ENCODE measurements around the gene F2.

F2 gene

GRCh38 chr11:46736146-46736545 lies 17.1 kb downstream of the F2 start:
- Histone ChIP-seq H3K18ac (ENCODE audit: low read length) (no peak overlapping the region), H3K9ac (ENCODE audit: low read length) (no peak overlapping the region), H3K79me2 (ENCODE audit: control insufficient read depth, insufficient read depth, low read length) (no peaks in the 10 kb centered on the region), H2BK5ac (ENCODE audit: low read length) (no peak overlapping the region), H3K27ac (ENCODE audit: low read depth, low read length) (no peak overlapping the region), H3K4me3 (ENCODE audit: low read length) (no peak overlapping the region), H2BK120ac (ENCODE audit: low read depth, low read length) (no peak overlapping the region), H3K23ac (ENCODE audit: low read length) (no peak overlapping the region), H4K5ac (ENCODE audit: low read length) (no peak overlapping the region), H3K27me3 (ENCODE audit: insufficient read depth, low read length, poor library complexity) (no peaks in the 10 kb centered on the region), H3K4me2 (ENCODE audit: low read length) (no peak overlapping the region), H2BK15ac (replicated peaks; ENCODE audit: low read depth) (no peak overlapping the region), H3K56ac (ENCODE audit: low read length) (no peak overlapping the region), H2AK5ac (ENCODE audit: low read length) (no peak overlapping the region), H3K4me1 (ENCODE audit: control insufficient read depth, low read depth, low read length) (no peaks in the 10 kb centered on the region), H3K4ac (ENCODE audit: low read depth, low read length) (no peak overlapping the region), H3K79me1 (ENCODE audit: low read length) (no peaks in the 10 kb centered on the region), H4K8ac (ENCODE audit: low read depth, low read length) (no peak overlapping the region), H3K36me3 (ENCODE audit: control insufficient read depth, insufficient read depth, low read length) (peaks cover 2% of the 10 kb centered on the region)
- DNase-seq = no peak
- no CpG with 5 or more reads among the region's 7 CpGs for WGBS (ENCODE audit: extremely low coverage, insufficient coverage, low lambda C conversion rate)

DNA sequence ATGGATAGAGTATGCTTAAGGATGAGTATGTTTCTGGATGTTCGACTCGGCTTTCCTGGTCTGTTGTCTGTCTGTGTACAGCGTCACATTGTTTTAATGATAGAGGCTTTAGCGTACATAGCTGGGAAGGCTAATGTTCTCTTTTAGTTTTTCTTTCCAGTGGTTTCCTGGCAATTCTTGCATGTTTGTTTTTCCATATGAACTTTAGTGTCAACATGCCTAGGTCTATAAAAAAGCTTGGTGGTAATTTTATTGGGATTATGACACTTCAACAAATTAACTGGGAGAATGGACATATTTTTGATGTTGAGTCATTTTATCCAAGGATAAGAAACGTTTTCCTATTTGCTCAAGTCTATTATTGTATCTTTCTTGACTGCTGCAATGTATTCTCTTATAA lies 17.6 kb downstream of the F2 start:
- Histone ChIP-seq H3K4me2 (ENCODE audit: low read length) (no peak overlapping the region), H3K79me2 (ENCODE audit: control insufficient read depth, insufficient read depth, low read length) (no peaks in the 10 kb centered on the region), H2BK5ac (ENCODE audit: low read length) (no peak overlapping the region), H4K5ac (ENCODE audit: low read length) (no peak overlapping the region), H2AK5ac (ENCODE audit: low read length) (no peak overlapping the region), H3K56ac (ENCODE audit: low read length) (no peak overlapping the region), H3K4me3 (ENCODE audit: low read length) (no peak overlapping the region), H4K8ac (ENCODE audit: low read depth, low read length) (no peak overlapping the region), H3K23ac (ENCODE audit: low read length) (no peak overlapping the region), H3K36me3 (ENCODE audit: control insufficient read depth, insufficient read depth, low read length) (peaks cover 3% of the 10 kb centered on the region), H3K27ac (ENCODE audit: low read depth, low read length) (no peak overlapping the region), H2BK120ac (ENCODE audit: low read depth, low read length) (no peak overlapping the region), H3K4me1 (ENCODE audit: control insufficient read depth, low read depth, low read length) (no peaks in the 10 kb centered on the region), H3K79me1 (ENCODE audit: low read length) (no peaks in the 10 kb centered on the region), H3K27me3 (ENCODE audit: insufficient read depth, low read length, poor library complexity) (no peaks in the 10 kb centered on the region), H2BK15ac (replicated peaks; ENCODE audit: low read depth) (no peak overlapping the region), H3K18ac (ENCODE audit: low read length) (no peak overlapping the region), H3K4ac (ENCODE audit: low read depth, low read length) (no peak overlapping the region), H3K9ac (ENCODE audit: low read length) (no peak overlapping the region)
- DNase-seq = no peak
- no CpG with 5 or more reads among the region's 5 CpGs for WGBS (ENCODE audit: extremely low coverage, insufficient coverage, low lambda C conversion rate)

GRCh38 chr11:46737699-46738098 lies 18.7 kb downstream of the F2 start:
- WGBS (ENCODE audit: extremely low coverage, insufficient coverage, low lambda C conversion rate) = no CpG with 5 or more reads among the region's 11 CpGs
- H3K4me2 ChIP-seq (ENCODE audit: low read length) = no peak overlapping the region

GRCh38 chr11:46738887-46739286 lies 19.9 kb downstream of the F2 start:
- no peak overlapping the region for H3K4me3 ChIP-seq (ENCODE audit: low read length)
- H3K56ac ChIP-seq (ENCODE audit: low read length) = no peak overlapping the region
- no peaks in the 10 kb centered on the region for H3K27me3 ChIP-seq (ENCODE audit: insufficient read depth, low read length, poor library complexity)
- H2BK15ac ChIP-seq (replicated peaks; ENCODE audit: low read depth) = no peak overlapping the region
- no peak overlapping the region for H2BK5ac ChIP-seq (ENCODE audit: low read length)
- no peak overlapping the region for H3K27ac ChIP-seq (ENCODE audit: low read depth, low read length)
- H3K36me3 ChIP-seq (ENCODE audit: control insufficient read depth, insufficient read depth, low read length) = peaks cover 14% of the 10 kb centered on the region
- H2AK5ac ChIP-seq (ENCODE audit: low read length) = no peak overlapping the region
- H4K8ac ChIP-seq (ENCODE audit: low read depth, low read length) = no peak overlapping the region
- no peak for DNase-seq
- H3K4me1 ChIP-seq (ENCODE audit: control insufficient read depth, low read depth, low read length) = no peaks in the 10 kb centered on the region
- H3K4ac ChIP-seq (ENCODE audit: low read depth, low read length) = no peak overlapping the region
- H2BK120ac ChIP-seq (ENCODE audit: low read depth, low read length) = no peak overlapping the region
- H3K23ac ChIP-seq (ENCODE audit: low read length) = no peak overlapping the region
- no peak overlapping the region for H4K5ac ChIP-seq (ENCODE audit: low read length)
- no peak overlapping the region for H3K18ac ChIP-seq (ENCODE audit: low read length)
- H3K79me1 ChIP-seq (ENCODE audit: low read length) = no peaks in the 10 kb centered on the region
- no peak overlapping the region for H3K4me2 ChIP-seq (ENCODE audit: low read length)
- no CpG with 5 or more reads among the region's 6 CpGs for WGBS (ENCODE audit: extremely low coverage, insufficient coverage, low lambda C conversion rate)
- H3K9ac ChIP-seq (ENCODE audit: low read length) = no peak overlapping the region
- no peaks in the 10 kb centered on the region for H3K79me2 ChIP-seq (ENCODE audit: control insufficient read depth, insufficient read depth, low read length)

More at GRCh38 chr11:46737699-46738098, 18.7 kb downstream of the F2 start:
- Histone ChIP-seq H3K9ac (ENCODE audit: low read length) (no peak overlapping the region), H3K79me2 (ENCODE audit: control insufficient read depth, insufficient read depth, low read length) (no peaks in the 10 kb centered on the region), H3K4me1 (ENCODE audit: control insufficient read depth, low read depth, low read length) (no peaks in the 10 kb centered on the region), H4K5ac (ENCODE audit: low read length) (no peak overlapping the region), H3K36me3 (ENCODE audit: control insufficient read depth, insufficient read depth, low read length) (peaks cover 8% of the 10 kb centered on the region), H2BK15ac (replicated peaks; ENCODE audit: low read depth) (no peak overlapping the region), H2AK5ac (ENCODE audit: low read length) (no peak overlapping the region), H2BK120ac (ENCODE audit: low read depth, low read length) (no peak overlapping the region), H2BK5ac (ENCODE audit: low read length) (no peak overlapping the region), H3K4me3 (ENCODE audit: low read length) (no peak overlapping the region), H3K27ac (ENCODE audit: low read depth, low read length) (no peak overlapping the region), H3K56ac (ENCODE audit: low read length) (no peak overlapping the region), H3K27me3 (ENCODE audit: insufficient read depth, low read length, poor library complexity) (no peaks in the 10 kb centered on the region), H4K8ac (ENCODE audit: low read depth, low read length) (no peak overlapping the region), H3K4ac (ENCODE audit: low read depth, low read length) (no peak overlapping the region), H3K18ac (ENCODE audit: low read length) (no peak overlapping the region), H3K79me1 (ENCODE audit: low read length) (no peaks in the 10 kb centered on the region), H3K23ac (ENCODE audit: low read length) (no peak overlapping the region)
- no peak for DNase-seq

DNA sequence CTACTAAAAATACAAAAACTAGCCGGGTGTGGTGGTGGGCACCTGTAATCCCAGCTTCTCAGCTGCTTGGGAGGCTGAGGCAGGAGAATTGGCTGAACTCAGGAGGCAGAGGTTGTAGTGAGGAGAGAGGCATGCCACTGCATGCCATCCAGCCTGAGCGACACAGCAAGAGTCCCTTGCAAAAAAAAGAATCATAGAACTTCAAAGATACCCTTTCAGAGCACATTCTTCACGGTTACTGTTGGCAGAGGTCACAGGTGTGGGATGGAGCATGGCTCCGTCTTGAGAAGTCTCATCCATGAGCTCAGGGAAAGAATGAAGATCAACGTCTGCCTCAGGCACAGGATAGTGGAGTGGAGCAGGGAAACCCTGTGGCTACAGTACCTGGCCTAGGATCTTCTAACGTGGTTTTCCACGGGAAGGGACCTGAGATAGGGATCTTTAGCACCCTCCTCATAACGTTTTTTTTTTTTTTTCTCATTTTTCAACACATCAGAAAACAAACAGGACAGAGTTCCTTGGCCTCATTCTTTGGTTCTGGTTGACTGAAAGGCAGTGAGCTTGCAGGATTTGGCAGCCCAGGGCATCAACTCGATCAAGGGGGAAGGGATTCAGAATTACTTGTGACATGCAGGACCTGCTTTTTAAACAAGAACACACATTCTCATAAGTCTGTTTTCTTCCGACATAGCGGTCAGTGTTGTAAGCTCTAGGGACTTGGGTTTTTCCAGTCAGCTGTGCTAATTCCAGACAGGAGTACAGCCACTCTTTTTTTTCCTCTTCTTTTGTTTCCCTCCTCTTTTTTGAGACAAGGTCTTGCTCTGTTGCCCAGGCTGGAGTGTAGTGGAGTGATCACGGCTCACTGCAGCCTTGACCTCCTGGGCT lies 22.8 kb downstream of the F2 start:
- H3K27ac ChIP-seq (ENCODE audit: low read depth, low read length) = no peak overlapping the region
- no peak overlapping the region for H4K5ac ChIP-seq (ENCODE audit: low read length)
- no peak for DNase-seq
- H3K56ac ChIP-seq (ENCODE audit: low read length) = no peak overlapping the region
- H3K4me2 ChIP-seq (ENCODE audit: low read length) = no peak overlapping the region
- no peak overlapping the region for H2BK5ac ChIP-seq (ENCODE audit: low read length)
- no peaks in the 10 kb centered on the region for H3K79me2 ChIP-seq (ENCODE audit: control insufficient read depth, insufficient read depth, low read length)
- H3K4me1 ChIP-seq (ENCODE audit: control insufficient read depth, low read depth, low read length) = no peaks in the 10 kb centered on the region
- no peak overlapping the region for H2BK120ac ChIP-seq (ENCODE audit: low read depth, low read length)
- WGBS (ENCODE audit: extremely low coverage, insufficient coverage, low lambda C conversion rate) = no CpG with 5 or more reads among the region's 12 CpGs
- H3K27me3 ChIP-seq (ENCODE audit: insufficient read depth, low read length, poor library complexity) = no peaks in the 10 kb centered on the region
- H3K23ac ChIP-seq (ENCODE audit: low read length) = no peak overlapping the region
- H3K4me3 ChIP-seq (ENCODE audit: low read length) = no peak overlapping the region
- peaks cover 22% of the 10 kb centered on the region for H3K36me3 ChIP-seq (ENCODE audit: control insufficient read depth, insufficient read depth, low read length)
- H3K79me1 ChIP-seq (ENCODE audit: low read length) = no peaks in the 10 kb centered on the region
- H4K8ac ChIP-seq (ENCODE audit: low read depth, low read length) = no peak overlapping the region
- H3K9ac ChIP-seq (ENCODE audit: low read length) = no peak overlapping the region
- H3K4ac ChIP-seq (ENCODE audit: low read depth, low read length) = no peak overlapping the region
- no peak overlapping the region for H3K18ac ChIP-seq (ENCODE audit: low read length)
- H2AK5ac ChIP-seq (ENCODE audit: low read length) = no peak overlapping the region
- no peak overlapping the region for H2BK15ac ChIP-seq (replicated peaks; ENCODE audit: low read depth)

DNA sequence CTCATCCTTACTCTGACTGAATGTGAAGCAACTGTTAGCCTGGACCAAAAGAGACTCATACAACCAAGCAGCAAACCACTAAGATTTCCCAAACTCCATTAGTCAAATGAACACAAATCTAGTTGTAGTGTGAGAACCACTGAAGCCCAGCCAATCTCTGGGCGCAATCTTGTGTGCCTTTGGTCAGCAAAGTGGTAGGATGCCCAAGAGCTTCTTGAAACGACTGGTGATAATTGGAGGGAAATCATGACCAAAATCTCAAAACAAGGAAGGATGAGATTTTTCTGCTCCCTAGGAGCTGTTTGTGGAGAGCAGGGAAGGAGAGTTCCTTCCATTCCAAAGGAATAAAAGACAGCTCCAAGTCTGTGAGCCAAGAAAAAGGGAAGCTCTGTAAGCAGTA lies 24.0 kb downstream of the F2 start:
- H2BK5ac ChIP-seq (ENCODE audit: low read length) = no peak overlapping the region
- no peak overlapping the region for H2AK5ac ChIP-seq (ENCODE audit: low read length)
- no peak for DNase-seq
- H3K18ac ChIP-seq (ENCODE audit: low read length) = no peak overlapping the region
- H3K4me1 ChIP-seq (ENCODE audit: control insufficient read depth, low read depth, low read length) = no peaks in the 10 kb centered on the region
- H3K4me3 ChIP-seq (ENCODE audit: low read length) = no peak overlapping the region
- no peaks in the 10 kb centered on the region for H3K79me1 ChIP-seq (ENCODE audit: low read length)
- H3K27ac ChIP-seq (ENCODE audit: low read depth, low read length) = no peak overlapping the region
- H3K56ac ChIP-seq (ENCODE audit: low read length) = no peak overlapping the region
- H4K5ac ChIP-seq (ENCODE audit: low read length) = no peak overlapping the region
- no peak overlapping the region for H2BK120ac ChIP-seq (ENCODE audit: low read depth, low read length)
- peaks cover 22% of the 10 kb centered on the region for H3K36me3 ChIP-seq (ENCODE audit: control insufficient read depth, insufficient read depth, low read length)
- no peaks in the 10 kb centered on the region for H3K27me3 ChIP-seq (ENCODE audit: insufficient read depth, low read length, poor library complexity)
- no peak overlapping the region for H3K4me2 ChIP-seq (ENCODE audit: low read length)
- no peak overlapping the region for H3K23ac ChIP-seq (ENCODE audit: low read length)
- no peak overlapping the region for H2BK15ac ChIP-seq (replicated peaks; ENCODE audit: low read depth)
- no CpG with 5 or more reads among the region's 2 CpGs for WGBS (ENCODE audit: extremely low coverage, insufficient coverage, low lambda C conversion rate)
- no peak overlapping the region for H4K8ac ChIP-seq (ENCODE audit: low read depth, low read length)
- H3K79me2 ChIP-seq (ENCODE audit: control insufficient read depth, insufficient read depth, low read length) = no peaks in the 10 kb centered on the region
- H3K9ac ChIP-seq (ENCODE audit: low read length) = no peak overlapping the region
- H3K4ac ChIP-seq (ENCODE audit: low read depth, low read length) = no peak overlapping the region
